ENCODE results near the gene FHOD3.

FHOD3 gene

GRCh38 chr18:36419188-36419899 lies 121.8 kb downstream of the FHOD3 start:
- TF ChIP-seq SIN3A (IDR thresholded peaks at IDR 0.05; ENCODE audit: borderline replicate concordance, insufficient read depth, low read length) (no peak), TAF1 (IDR thresholded peaks at IDR 0.05; ENCODE audit: borderline replicate concordance, insufficient read depth, low read length) (no peak), FOXP2 (optimal IDR thresholded peaks at IDR 0.05; ENCODE audit: borderline replicate concordance, extremely low read depth, extremely low read length, insufficient read depth) (no peak), POLR2AphosphoS5 (IDR thresholded peaks at IDR 0.05; ENCODE audit: low read depth, low read length) (no peak), REST (IDR thresholded peaks at IDR 0.05; ENCODE audit: insufficient read depth in 1 of 2, low read depth in 2 of 2, low read length in 2 of 2) (no peak)

- TF ChIP-seq TAF1 (IDR thresholded peaks at IDR 0.05; ENCODE audit: borderline replicate concordance, insufficient read depth, low read length) (no peak), POLR2AphosphoS5 (IDR thresholded peaks at IDR 0.05; ENCODE audit: low read depth, low read length) (no peak), FOXP2 (optimal IDR thresholded peaks at IDR 0.05; ENCODE audit: borderline replicate concordance, extremely low read depth, extremely low read length, insufficient read depth) (no peak), REST (IDR thresholded peaks at IDR 0.05; ENCODE audit: insufficient read depth in 1 of 2, low read depth in 2 of 2, low read length in 2 of 2) (no peak), SIN3A (IDR thresholded peaks at IDR 0.05; ENCODE audit: borderline replicate concordance, insufficient read depth, low read length) (no peak)
Measured at GRCh38 chr18:36419900-36420531, 122.5 kb downstream of the FHOD3 start.

- no peak for TF ChIP-seq TAF1 (IDR thresholded peaks at IDR 0.05; ENCODE audit: borderline replicate concordance, insufficient read depth, low read length)
- TF ChIP-seq FOXP2 (optimal IDR thresholded peaks at IDR 0.05; ENCODE audit: borderline replicate concordance, extremely low read depth, extremely low read length, insufficient read depth): no peak
- no peak for TF ChIP-seq SIN3A (IDR thresholded peaks at IDR 0.05; ENCODE audit: borderline replicate concordance, insufficient read depth, low read length)
- TF ChIP-seq REST (IDR thresholded peaks at IDR 0.05; ENCODE audit: insufficient read depth in 1 of 2, low read depth in 2 of 2, low read length in 2 of 2): no peak
- no peak for TF ChIP-seq POLR2AphosphoS5 (IDR thresholded peaks at IDR 0.05; ENCODE audit: low read depth, low read length)
Measured at GRCh38 chr18:36420826-36421225, 123.3 kb downstream of the FHOD3 start.

- TF ChIP-seq POLR2AphosphoS5 (IDR thresholded peaks at IDR 0.05; ENCODE audit: low read depth, low read length) (no peak), FOXP2 (optimal IDR thresholded peaks at IDR 0.05; ENCODE audit: borderline replicate concordance, extremely low read depth, extremely low read length, insufficient read depth) (no peak), SIN3A (IDR thresholded peaks at IDR 0.05; ENCODE audit: borderline replicate concordance, insufficient read depth, low read length) (no peak), REST (IDR thresholded peaks at IDR 0.05; ENCODE audit: insufficient read depth in 1 of 2, low read depth in 2 of 2, low read length in 2 of 2) (no peak), TAF1 (IDR thresholded peaks at IDR 0.05; ENCODE audit: borderline replicate concordance, insufficient read depth, low read length) (no peak)
Measured at GRCh38 chr18:36424741-36425142, 127.2 kb downstream of the FHOD3 start.

All from PFSK-1 (cell line).